ENCODE results near the gene TLR6.

DNA sequence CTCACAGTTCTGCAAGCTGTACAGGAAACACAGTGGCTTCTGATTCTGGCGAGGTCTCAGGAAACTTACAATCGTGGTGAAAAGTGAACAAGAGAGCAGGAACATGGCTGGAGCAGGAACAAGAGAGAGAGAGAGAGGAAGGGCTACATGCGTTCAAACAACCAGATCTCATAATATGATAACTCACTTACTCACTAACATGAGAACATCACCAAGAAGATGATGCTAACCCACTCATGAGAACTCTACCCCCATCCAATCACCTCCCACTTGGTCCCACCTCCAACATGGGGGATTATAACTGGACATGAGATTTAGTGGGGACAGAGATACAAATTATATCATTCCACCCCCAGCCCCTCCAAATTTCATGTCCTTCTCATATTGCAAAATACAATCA is 42.2 kb downstream of the TLR6 start:
- TF ChIP-seq TAF1 (IDR thresholded peaks at IDR 0.05; ENCODE audit: low read depth, low read length) (no peak), POLR2A (IDR thresholded peaks at IDR 0.05; ENCODE audit: low read depth, low read length) (no peak; the same call in 1 of the 2 replicates), SPI1 (IDR thresholded peaks at IDR 0.05; ENCODE audit: low read depth, low read length) (no peak), POLR2AphosphoS5 (IDR thresholded peaks at IDR 0.05; ENCODE audit: low read depth, low read length) (no peak), POU2F2 (IDR thresholded peaks at IDR 0.05; ENCODE audit: low read depth, low read length) (no peak)
